HL-60/S4 treated with retinoic acid at 250 ng/mL for 4 days and 3 days (cell line): ENCODE data around the gene CDH4.

Source experiments
- in situ Hi-C: fragments of 300-500 bp; cut with MboI; formaldehyde crosslinking; loops from 2 replicates; pipeline ENCODE4 v1.7.0; 2022; ENCODE audit warnings: low sequenced_read_pairs

CDH4 gene

DNA sequence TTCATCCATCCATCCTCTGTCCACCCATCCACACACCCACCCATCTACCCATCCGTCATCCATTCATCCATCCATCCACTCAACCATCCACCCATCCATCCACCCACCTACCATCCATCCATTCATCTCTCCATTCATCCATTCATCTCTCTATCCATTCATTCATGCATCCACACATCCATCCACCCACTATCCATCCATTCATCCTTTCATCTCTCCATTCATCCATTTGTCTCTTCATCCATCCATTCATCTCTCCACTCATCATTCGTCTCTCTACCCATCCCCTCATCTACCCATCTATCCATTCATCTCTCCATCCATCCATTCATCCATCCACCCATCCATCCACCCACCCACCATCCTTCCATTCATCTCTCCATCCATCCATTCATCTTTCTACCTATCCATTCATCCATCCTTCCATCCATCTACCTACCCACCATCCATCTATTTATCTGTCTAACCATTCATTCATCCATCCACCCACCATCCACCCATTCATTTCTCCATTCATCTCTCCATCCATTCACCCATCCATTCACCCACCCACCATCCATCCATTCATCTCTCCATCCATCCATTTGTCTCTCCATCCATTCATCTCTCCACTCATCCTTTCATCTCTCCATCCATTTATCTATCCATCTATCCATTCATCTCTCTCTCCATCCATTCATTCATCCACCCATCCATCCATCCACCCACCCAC lies 538.2 kb downstream of the CDH4 start:
- in situ Hi-C loops = no loop called here

DNA sequence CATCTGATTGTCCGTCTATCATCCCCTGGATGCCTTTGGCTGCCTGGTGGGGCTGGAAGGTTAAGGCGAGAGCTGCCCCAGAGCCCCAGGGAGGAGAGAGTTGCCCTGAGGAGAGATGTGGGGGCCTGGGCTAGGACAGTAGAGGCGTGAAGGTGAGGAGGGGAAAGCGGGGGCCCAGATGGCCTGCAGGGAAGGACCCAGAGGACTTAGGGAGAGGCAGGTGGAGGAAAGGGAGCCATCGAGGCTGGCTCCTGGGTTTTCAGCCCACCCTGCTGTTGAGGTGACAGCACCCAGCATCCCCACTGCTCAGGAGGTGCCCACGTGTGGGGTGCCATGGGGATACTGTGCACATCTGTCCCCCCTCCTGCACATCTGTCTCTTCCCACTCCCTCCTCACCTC lies 539.9 kb downstream of the CDH4 start:
- in situ Hi-C loops = no loop called here

DNA sequence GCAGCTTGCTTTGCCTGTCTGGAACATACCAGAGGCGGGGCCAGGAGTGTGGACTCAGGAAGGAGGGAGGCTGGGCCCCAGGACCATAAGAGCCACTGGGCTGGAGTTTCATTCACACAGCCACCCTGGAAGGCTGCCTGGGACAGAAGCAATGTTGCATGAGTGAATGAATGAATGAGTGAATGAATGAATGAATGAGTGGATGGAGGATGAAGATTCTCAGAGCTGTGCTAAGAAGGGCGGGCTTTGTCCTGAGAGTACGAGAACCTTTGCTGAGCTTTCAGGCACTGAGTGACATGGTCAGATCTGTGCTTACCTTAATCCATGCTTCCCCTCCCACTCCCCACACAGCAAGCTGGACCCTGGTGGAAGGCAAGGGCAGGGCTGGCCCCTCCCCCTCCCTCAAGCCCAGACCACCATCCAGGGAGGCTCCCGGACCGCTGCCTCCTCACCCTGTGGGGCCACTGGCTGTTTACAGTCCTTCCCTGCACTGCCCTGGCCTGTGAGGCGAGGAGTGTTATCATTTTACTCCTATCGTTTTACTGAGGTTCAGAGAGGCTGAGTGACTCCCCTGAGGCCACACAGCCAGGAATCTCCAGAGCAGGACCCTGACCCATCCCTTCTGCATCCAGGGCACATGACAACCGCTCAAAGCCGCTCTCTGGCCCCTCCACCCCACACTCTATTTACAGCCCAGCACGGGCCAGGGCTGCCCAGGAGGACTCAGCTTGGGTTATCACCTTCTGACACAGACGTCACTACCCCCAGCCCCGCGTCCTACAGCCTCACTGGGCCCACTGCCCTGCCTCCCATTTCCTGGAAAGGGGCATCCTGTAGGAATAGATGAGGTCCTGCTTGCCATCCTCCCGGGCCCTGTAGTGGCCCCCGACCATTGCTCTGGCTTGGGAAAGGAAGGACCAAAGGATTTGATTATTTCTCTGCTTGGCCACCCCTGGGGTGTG lies 543.9 kb downstream of the CDH4 start:
- in situ Hi-C loops = no loop called here

DNA sequence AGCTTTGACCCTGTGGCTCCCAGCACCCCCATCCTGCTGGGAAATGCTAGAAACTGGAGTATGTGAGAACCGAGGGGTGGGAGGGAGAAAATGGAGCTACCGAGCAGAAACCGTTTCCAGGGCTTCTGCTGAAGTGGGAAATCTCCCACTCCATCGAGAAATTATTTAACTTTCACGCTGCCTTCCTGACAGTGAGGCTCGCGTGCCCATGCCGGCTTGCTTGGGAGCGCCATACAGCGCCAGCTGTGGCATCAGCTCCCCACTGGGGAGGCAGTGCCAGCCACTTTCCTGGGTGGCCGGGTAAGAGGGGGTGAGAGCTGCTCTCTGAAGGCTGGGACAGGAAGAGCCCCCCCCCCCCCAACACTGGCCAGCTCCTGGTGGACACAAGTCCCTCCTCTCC lies 544.7 kb downstream of the CDH4 start:
- in situ Hi-C loops = no loop called here

DNA sequence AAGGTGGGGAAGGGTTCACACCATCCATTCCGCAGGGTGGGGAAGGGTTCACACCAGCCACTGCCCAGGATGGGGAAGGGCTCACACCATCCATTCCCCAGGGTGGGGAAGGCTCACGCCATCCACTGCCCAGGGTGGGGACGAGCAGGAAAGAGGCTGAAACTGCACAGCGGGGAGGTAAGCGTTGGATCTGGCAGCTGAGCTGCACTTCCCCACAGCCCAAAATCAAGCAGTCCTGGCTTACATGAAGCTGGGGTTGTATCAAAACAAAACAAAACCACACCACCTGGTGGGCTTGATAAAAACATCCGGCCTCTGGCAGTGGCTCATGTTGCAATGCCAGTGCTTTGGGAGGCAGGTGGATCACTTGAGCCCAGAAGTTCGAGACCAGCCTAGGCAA lies 545.1 kb downstream of the CDH4 start:
- in situ Hi-C loops = no loop called here

DNA sequence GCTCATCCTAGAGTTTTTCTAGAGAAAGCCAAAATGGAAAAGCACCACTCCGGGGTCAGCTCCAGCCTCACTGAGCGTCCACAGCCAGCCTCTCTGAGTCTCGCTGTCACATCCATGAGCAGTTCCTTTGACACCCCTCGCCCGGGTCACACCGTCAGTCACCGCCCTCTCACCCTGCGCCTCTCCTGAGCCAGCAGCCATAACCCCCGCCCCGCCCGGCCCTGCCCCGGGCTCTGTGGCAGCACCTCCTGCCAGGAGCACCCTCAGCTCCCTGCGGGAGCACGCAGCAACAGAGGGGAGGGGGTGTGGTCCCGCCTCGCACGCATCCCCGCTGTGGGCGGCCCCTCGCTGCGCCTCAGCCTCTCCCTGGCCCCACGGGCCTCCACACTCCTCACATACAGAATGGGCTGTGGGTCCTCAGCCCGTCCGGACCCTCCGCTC lies 545.9 kb downstream of the CDH4 start:
- in situ Hi-C loops = no loop called here

DNA sequence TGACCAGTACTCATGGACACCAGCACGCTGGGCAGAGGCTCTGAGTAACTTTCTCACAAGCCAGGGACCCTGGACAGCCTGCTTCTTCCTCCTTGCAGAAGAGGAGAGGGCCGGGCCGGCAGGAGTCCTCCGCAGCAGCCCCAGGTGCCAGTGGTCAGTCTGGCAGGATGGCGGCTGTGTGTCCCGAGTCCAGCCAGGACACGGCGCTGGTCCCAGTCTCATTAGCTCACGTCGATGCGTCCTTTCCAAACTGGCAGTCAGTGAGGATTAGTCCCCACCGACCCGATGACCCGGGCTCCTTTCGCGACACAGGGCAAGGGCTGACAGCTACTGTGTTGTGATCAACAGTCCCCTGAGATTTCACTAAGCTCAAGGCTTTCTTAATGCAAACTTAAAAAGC lies 546.6 kb downstream of the CDH4 start:
- in situ Hi-C loops = no loop called here

DNA sequence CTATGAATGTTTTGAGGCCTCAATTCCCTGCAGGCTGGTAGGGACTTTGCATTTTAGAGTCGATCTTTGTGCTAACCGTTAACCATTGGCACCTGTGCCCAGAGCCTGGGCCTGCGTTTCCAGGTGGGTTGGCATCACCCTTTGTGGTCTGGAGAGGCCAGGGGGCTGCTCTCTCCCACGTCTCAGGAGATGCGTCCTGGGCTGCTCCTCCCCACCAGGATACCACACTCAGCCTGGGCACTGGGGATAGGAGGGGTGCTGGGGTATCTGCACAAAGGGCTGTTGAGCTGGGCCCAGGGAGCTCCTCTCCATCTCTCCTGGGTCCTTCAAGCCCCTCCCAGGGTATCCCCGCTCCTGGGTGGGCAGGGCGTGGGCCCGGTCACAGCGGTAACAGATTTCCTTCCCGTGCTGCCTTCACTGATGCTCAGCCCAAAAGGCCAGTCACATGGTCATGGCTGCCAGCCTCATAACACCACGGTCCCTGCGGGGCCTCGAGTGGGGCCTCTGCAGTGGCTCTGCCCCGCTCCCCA lies 547.4 kb downstream of the CDH4 start:
- in situ Hi-C loops = no loop called here

DNA sequence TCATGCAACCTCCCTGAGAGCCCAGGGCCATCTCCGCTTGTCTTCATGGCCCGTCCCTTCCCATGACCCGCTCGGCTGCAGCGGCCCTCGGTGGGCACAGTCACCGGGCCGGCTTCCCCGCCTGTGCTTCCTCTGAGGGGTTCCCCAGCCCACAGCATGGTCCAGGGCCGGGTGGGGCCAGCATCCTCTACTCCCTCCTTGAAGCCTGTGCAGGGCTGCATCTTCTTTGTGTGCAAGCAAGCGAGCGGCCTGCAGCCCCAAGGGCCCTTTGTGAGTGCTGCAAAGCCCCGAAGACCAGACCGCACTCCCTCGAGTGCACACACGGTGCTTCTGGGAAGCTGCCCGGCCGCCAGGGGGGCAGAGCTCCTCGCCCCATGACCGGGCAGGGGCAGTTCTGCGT lies 547.9 kb downstream of the CDH4 start:
- in situ Hi-C loops = no loop called here

DNA sequence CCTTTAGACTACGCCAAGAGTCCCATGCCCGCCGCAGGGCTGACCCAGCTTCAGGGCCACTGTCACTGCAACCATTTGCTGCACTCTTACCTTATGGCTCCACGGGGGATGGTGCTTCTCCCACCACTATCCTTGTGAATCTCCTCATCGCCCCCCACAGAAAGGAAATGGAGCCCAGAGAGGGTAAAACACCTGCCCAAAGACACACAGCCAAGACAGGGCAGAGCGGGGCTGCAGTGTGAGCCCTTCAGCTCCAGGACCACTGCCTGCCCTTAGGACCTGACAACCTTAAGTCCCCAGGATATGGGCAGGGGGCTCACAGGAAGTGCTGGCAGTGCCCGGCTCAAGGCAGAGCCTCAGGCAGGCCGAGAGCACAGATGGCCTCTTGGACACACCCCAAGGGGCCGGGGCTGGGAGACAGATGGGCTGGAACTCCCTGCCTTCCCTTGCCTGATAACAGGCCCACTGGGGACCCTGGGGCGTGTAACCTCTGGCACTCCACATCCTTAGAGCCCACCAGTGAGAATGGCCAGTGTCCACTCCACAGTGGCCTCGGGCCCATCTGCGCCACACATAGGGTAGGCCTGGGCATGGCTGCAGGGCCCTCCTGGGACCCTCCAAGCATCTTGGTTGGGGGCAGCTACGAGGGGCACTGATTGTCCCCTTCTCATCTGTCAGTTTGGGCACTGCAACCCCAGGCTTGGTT lies 548.5 kb downstream of the CDH4 start:
- in situ Hi-C loops = no loop called here

DNA sequence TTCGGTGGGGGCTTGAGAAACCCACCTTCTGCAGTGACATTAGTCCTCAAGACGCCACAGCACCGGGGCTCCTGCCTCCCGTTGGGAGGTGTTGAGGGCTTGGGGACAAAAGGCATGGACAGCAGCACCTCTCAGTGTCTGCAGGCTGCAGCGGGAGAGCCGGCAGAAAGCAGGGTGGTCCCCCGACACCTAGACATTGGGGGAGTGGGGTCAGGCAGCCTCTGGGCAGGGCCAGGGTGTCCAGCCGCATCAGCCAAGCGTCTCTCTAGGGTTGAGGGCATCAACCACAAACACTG lies 549.0 kb downstream of the CDH4 start:
- in situ Hi-C loops = no loop called here

DNA sequence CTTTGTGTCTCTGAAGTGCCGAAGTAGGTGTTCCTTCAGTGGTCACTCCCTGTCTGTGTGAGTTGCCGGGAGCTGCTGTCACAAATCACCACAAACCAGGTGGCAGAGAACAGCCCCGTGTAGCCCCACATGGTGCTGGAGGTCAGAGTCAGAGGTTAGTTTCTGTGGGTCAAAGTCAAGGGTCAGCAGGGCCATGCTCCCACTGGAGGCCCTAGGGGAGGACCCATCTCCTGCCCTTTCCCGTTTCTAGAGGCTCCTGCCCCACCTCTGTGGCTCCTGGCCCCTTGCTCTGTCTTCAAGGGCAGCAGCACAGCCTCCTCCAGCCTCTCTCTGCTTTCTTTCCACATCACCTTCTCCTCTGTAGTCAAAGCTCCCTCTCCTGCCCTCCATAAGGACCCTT lies 549.4 kb downstream of the CDH4 start:
- in situ Hi-C loops = no loop called here

DNA sequence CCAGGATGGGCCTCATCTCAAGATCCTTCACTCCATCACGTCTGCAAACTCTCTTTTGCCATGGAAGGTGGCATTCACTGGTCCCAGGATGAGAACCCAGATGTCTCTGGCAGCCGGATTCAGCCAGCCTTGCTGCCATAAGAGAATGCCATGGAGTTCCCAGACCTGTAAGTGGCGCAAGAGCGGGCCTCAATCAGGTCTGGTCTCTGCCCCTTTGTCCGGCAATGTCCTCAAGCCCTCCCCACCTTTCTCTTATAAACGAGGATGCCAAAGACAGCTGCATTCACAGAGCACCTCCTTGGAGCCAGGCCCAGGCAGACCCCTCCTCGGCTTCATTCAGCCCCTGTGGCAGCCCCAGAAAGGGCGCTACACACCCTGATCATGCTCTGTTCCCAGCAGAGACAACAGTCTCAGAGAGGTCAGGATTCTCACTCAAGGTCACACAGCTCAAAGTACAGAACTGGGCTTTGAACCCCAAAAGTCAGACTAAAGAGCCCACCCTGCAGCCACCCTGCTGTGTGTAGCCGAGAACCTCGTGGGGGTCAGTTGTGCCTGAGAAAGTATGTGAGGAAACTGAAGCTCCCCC lies 549.9 kb downstream of the CDH4 start:
- in situ Hi-C loops = no loop called here

DNA sequence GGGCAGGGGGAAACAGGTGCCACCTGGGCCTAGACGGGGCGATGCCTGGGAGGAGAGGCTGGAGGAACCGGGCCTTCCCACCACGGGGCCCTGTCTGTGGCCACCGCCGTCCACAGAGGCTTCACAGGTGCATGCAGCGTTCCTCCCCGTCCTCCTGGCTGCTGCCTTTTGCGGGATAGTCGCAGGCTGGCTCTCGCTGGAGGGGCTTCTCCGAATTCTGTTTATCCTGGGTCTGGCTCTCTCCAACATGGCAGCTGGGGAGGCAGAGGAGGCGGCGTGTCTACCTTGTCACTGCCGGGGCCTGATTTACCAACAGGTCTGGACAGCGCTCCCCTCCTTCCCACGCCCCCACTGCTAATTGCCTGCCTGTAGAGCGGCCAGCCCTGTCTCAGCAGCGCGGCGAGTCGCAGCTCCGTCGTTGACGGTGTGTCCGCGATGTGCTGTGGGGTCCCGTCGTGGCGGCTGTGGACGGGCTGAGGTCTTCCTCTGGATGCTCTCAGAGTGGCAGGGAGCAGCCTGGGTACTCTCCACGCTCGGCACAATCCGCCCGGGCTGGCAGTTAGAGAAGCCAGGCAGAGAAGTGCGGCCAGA lies 550.8 kb downstream of the CDH4 start:
- in situ Hi-C loops = no loop called here

DNA sequence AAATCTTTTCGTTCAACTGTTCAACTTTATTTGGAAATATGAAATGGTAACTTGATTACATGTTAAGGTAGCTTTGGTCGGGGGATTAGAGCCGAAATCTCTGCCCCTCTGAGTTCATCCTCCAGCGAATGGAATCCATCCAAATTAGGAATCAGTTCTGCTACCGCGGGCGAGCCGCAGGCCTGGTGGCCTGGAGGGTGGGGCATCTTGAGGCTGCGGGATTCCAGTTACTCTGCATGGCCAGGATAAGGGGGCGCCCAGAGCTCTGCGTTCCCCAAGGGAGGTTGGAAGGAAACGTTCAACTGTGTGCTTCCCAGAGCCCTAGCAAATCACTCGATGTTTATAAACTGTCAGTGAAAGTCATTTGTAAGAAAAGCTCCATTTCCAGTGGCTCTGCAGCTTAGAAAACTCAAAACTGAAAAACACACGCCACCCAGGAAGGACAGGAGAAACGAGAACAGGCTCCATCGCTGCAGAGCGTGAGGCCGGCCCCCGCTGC lies 551.4 kb downstream of the CDH4 start:
- in situ Hi-C loops = no loop called here

DNA sequence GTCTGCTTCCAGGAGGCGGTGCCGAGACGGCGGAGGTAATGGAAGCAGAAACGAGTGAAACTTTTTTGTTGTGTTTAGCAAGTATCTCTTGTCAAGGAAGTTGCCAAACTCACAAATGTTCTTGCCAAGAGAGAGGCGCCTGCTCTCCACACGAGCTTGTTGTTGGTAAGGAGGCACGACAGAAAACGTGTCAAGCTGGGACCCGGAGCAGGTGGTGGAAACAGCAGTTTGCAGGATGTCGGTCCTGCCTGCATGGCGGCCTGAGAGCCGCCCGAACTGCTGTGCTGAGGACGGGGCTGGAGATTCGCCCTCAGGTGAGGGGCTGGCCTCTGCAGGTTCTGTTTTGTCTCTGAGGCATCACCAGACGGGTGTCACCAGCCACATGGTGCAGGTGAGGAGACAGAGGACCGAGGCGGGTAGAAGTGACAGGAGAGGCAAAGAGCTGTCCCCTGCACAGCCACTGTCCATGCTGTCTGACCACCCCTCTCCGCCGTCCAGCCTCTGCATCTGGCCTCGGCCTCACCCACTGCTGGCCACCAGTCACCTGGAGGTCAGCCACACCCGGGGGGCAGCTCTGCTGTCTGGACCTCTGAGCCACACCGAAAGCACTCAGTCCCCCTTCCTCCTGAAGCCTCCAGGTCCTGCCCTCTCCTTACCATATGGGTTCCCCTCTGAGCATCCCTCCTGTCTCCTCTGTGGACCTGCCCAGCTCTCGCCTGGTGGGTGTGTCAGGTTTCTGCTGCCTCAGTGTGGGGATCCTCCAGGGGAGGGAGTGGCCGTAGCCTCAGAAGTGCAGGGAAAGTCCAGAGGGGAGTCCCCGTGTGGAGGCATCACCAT lies 552.1 kb downstream of the CDH4 start:
- in situ Hi-C loops = no loop called here

DNA sequence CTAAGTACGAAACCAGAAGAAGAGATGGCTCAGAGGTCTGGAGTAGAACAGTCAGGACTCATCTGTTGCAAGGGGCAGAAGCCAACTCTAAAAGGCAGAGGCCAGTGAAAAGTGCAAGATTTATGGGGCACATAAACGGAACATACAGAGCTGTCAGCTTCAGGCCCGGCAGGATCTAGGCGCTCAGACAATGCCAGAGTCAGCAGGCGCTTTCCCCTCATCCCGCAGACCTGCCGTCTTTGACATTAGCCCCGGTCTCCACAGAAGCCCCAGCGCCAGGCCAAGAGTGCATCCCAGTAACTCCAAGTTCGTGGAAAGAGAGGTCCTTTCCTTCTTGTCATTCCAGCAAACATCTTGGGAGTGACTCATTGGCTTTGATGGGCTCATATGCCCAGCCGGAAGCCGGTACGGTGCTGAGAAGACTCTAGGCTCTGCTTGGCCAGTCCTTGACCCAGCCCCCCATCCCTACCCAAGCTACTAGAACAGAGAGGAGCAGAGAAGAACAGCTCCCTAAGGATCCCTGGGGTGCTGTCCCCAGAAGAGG lies 552.8 kb downstream of the CDH4 start:
- in situ Hi-C loops = no loop called here

DNA sequence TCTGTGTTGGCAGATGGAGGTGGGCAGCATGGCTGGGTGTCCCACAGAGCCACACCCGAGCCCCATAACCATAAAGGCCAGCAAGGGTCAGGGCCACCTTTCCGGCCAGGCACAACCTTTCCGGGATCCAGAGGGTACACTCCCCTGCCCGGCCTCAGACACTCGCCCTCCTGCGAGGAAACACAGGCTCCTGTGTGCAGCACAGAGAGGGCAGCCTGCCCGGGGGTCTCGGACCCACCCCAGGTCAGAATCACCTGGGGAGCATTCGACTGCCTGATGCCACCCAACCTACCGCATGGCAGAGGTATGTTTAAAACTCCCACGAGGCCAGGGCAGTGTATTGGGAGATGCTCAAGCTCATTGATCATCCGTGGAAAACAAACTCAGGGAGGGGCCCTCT lies 553.3 kb downstream of the CDH4 start:
- in situ Hi-C loops = no loop called here

DNA sequence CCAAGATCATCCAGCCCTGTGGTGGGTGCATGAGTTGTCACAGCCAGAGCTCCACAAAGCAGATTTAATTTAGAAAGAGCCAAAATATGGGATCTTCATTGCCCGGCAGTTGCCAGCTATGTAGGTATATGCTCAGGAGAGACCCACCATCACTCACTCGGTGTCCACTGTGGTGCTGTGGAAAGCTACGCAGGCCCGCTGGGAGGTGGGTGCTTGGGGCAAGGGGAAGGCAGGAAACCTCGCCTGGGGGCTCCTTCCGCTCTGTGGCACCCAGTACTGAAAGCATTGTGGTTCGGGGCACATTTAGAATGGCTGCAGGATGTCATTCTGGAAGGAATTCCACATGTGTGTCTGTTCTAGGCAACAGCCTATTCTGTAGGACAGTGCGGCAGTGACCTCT lies 553.7 kb downstream of the CDH4 start:
- in situ Hi-C loops = no loop called here
